Left ventricle myocardium inferior (tissue), 1 donor: ENCODE data around the gene RET. TPM values are rescaled to one million over a fixed set of nuclear protein-coding genes. Genes with fewer than 3 reads are reported as not detected.
A peak's percentile ranks its signal among the peaks of the same experiment; 100 is the strongest.

Source experiments
- DNase-seq: peaks from one replicate; pipeline ENCODE4 v3.0.0-alpha.2; 2020
- H3K27ac ChIP-seq: fragments of 200-600 bp; replicated peaks from 2 replicates; pipeline ENCODE4 v1.8.0; 2021
- H3K27me3 ChIP-seq: fragments of 200-600 bp; 2 replicates; pipeline ENCODE4 v1.8.0; 2021; ENCODE audit warnings: low read depth
- H3K36me3 ChIP-seq: fragments of 200-600 bp; 2 replicates; pipeline ENCODE4 v1.8.0; 2021
- H3K4me1 ChIP-seq: fragments of 200-600 bp; 2 replicates; pipeline ENCODE4 v1.8.0; 2021
- H3K4me3 ChIP-seq: fragments of 200-600 bp; 2 replicates; pipeline ENCODE4 v1.8.0; 2021; ENCODE audit warnings: mild to moderate bottlenecking, moderate library complexity
- H3K9me3 ChIP-seq: fragments of 200-600 bp; replicated peaks from 2 replicates; pipeline ENCODE4 v1.8.0; 2021
- CTCF ChIP-seq: fragments of 200-600 bp; IDR thresholded peaks from 2 replicates; pipeline ENCODE4 v1.8.0; 2021; ENCODE audit warnings: antibody characterized with exemption, mild to moderate bottlenecking, borderline replicate concordance
- intact Hi-C: fragments of 100-400 bp; cut with micrococcal nuclease; formaldehyde crosslinking; loops from one replicate; pipeline ENCODE4 v1.11.0; 2022
- total RNA-seq: library from RNA; stranded (reverse); fragmentation: NEBNext Ultra II Directional; extraction: Animal tissue kit (Norgen Biotek cat#: 25700); gene quantifications from one replicate; pipeline ENCODE4 v1.2.1, GENCODE V29; 2021
- donor health status: DM: no; HTN: yes; CAD: no; lungs with severe emphysema.

The RET gene
- total RNA-seq, 1 donor from 2014 or later, result 0.60 TPM

GRCh38 chr10:43105102-43105955 is 28.5 kb downstream of the RET start:
- peak; percentile 77 for DNase-seq
- H3K27ac ChIP-seq, result peak overlapping the region; percentile 9
- intact Hi-C loops, result loop anchor here (5.0 kb wide), 1 partner anchor 238 kb away; no protein-coding TSS in a partner anchor
- no peaks in the 10 kb centered on the region for H3K36me3 ChIP-seq
- H3K27me3 ChIP-seq, result peaks cover 50% of the 10 kb centered on the region
- H3K9me3 ChIP-seq, result no peaks in the 10 kb centered on the region
- peak overlapping the region; percentile 74 for H3K4me3 ChIP-seq
- peak; percentile 100 for TF ChIP-seq CTCF
- H3K4me1 ChIP-seq, result peaks cover 17% of the 10 kb centered on the region

- H3K9me3 ChIP-seq, result no peaks in the 10 kb centered on the region
- TF ChIP-seq CTCF, result no peak
- H3K27ac ChIP-seq, result no peak overlapping the region
- H3K4me1 ChIP-seq, result peaks cover 17% of the 10 kb centered on the region
- no peaks in the 10 kb centered on the region for H3K36me3 ChIP-seq
- H3K27me3 ChIP-seq, result peaks cover 44% of the 10 kb centered on the region
- no peak for DNase-seq
- intact Hi-C loops, result loop anchor here (5.0 kb wide), 1 partner anchor 239 kb away; no protein-coding TSS in a partner anchor
- H3K4me3 ChIP-seq, result no peak overlapping the region
Observed at GRCh38 chr10:43105956-43106229, 29.0 kb downstream of the RET start.

GRCh38 chr10:43106256-43107091 is 29.6 kb downstream of the RET start:
- DNase-seq, result no peak
- no peak for TF ChIP-seq CTCF
- H3K4me3 ChIP-seq, result no peak overlapping the region
- peaks cover 17% of the 10 kb centered on the region for H3K4me1 ChIP-seq
- intact Hi-C loops, result loop anchor here (5.0 kb wide), 1 partner anchor 239 kb away; no protein-coding TSS in a partner anchor
- H3K27me3 ChIP-seq, result peaks cover 38% of the 10 kb centered on the region
- H3K27ac ChIP-seq, result no peak overlapping the region
- H3K36me3 ChIP-seq, result no peaks in the 10 kb centered on the region
- H3K9me3 ChIP-seq, result no peaks in the 10 kb centered on the region

GRCh38 chr10:43108951-43109350 is 32.1 kb downstream of the RET start:
- peak; percentile 1 for DNase-seq
- peaks cover 13% of the 10 kb centered on the region for H3K27me3 ChIP-seq
- H3K36me3 ChIP-seq, result no peaks in the 10 kb centered on the region
- no peak for TF ChIP-seq CTCF
- H3K9me3 ChIP-seq, result no peaks in the 10 kb centered on the region
- intact Hi-C loops, result loop anchor here (5.0 kb wide), 1 partner anchor 242 kb away; no protein-coding TSS in a partner anchor
- H3K27ac ChIP-seq, result no peak overlapping the region
- H3K4me1 ChIP-seq, result peaks cover 17% of the 10 kb centered on the region
- H3K4me3 ChIP-seq, result no peak overlapping the region

GRCh38 chr10:43109671-43110249 is 32.9 kb downstream of the RET start:
- TF ChIP-seq CTCF, result no peak
- Histone ChIP-seq H3K4me1 (peaks cover 13% of the 10 kb centered on the region), H3K36me3 (no peaks in the 10 kb centered on the region), H3K9me3 (no peaks in the 10 kb centered on the region), H3K27me3 (peaks cover 5% of the 10 kb centered on the region), H3K4me3 (no peak overlapping the region), H3K27ac (no peak overlapping the region)
- intact Hi-C loops, result loop anchor here (5.0 kb wide), 1 partner anchor 242 kb away; no protein-coding TSS in a partner anchor
- no peak for DNase-seq
